ENCODE results near the gene MYPOP.

Gene MYPOP

DNA sequence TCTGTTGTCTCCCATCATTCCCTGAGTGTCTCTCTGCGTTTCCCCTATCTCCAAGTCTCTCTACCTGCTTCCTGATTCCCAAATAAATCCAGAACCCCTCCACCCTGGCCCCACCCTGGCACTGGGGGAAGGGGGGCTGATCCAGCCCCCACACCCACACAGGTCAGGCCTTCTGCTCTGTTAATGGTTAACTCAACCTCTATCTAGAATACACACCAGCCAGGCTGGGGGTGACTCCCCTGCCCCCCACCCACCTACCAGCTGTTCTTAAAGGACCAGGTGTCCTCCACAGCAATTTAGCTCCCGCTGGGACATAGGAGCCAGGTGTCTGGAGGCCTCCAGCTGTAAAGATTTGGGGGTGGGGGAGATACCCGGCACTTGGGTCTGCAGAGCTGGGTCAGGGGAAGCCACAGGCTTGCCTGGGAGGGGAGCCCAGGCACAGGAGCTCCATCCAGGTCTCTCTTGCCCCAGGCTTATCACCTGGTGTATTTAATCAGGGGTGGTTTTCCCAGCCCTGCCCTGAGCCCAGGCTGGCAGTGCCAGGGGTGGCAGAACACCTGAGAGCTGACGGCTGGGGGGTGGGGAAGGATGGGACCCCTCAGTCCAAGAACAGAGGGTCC lies 20.4 kb downstream of the MYPOP start:
- H3K27ac ChIP-seq (ENCODE audit: low read depth, low read length, poor library complexity, severe bottlenecking), result no peak overlapping the region
- H3K9ac ChIP-seq (ENCODE audit: low read length), result no peak overlapping the region
- no peak overlapping the region for H3K4me3 ChIP-seq (ENCODE audit: low read depth, low read length, poor library complexity, severe bottlenecking)

DNA sequence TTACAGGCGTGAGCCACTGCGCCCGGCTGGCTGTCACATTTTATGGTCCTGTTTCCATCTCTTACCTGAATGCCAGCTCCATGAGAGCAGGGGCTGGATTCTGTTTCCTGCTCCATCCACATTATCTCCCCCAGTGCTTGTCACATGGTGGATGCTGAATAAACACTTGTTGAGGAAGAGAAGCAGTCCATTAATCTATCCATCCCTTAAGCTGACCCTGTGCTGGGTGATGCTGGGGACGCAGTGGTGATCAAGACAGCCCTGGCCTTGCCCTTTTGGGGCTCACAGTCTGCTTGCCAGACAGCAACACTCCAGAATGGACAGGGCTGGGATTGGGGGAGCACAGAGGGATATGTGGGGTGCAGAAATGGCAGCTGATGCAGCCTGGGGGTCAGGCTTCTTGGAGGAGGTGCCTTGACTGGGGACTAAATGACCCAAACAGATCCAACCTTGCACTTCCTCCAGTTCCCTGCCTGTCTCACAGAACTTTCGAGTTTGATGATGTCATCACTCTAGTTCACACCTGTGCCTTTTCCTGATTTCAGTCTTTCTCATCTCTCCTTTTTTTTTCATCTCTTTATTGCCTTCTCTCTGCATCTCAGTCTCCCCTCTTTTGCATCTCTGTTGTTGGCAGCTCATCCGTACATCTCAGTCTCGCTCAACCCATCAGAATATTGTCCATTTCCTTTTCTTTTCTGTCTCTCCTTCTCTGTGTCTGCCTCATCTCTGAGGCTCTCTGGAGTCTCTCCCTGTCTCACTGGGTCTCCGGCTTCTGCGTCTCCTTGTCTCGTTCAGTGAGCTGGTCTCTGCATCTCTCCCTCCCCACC lies 21.1 kb downstream of the MYPOP start:
- Histone ChIP-seq H3K4me3 (ENCODE audit: low read depth, low read length, poor library complexity, severe bottlenecking) (no peak overlapping the region), H3K36me3 (ENCODE audit: insufficient read depth, low read length) (no peaks in the 10 kb centered on the region), H3F3A (ENCODE audit: insufficient read depth, low read length) (no peaks in the 10 kb centered on the region), H3K27me3 (ENCODE audit: insufficient read depth, low read length) (no peaks in the 10 kb centered on the region), H4K20me1 (ENCODE audit: insufficient read depth, low read length) (no peaks in the 10 kb centered on the region), H3K9me3 (ENCODE audit: low read length) (no peaks in the 10 kb centered on the region), H3K9ac (ENCODE audit: low read length) (no peak overlapping the region), H3K4me1 (ENCODE audit: insufficient read depth, low read length, severe bottlenecking) (peaks cover 34% of the 10 kb centered on the region), H3K4me2 (ENCODE audit: low read length) (no peak overlapping the region), H2AFZ (ENCODE audit: low read length) (no peak overlapping the region), H3K9me2 (ENCODE audit: low read depth, low read length) (no peaks in the 10 kb centered on the region), H3K79me2 (ENCODE audit: insufficient read depth, low read length) (no peaks in the 10 kb centered on the region), H3K27ac (ENCODE audit: low read depth, low read length, poor library complexity, severe bottlenecking) (no peak overlapping the region)
- TF ChIP-seq EZH2 (IDR thresholded peaks at IDR 0.05; ENCODE audit: borderline replicate concordance, low read length), result no peak
- TF ChIP-seq, protein P1, sequence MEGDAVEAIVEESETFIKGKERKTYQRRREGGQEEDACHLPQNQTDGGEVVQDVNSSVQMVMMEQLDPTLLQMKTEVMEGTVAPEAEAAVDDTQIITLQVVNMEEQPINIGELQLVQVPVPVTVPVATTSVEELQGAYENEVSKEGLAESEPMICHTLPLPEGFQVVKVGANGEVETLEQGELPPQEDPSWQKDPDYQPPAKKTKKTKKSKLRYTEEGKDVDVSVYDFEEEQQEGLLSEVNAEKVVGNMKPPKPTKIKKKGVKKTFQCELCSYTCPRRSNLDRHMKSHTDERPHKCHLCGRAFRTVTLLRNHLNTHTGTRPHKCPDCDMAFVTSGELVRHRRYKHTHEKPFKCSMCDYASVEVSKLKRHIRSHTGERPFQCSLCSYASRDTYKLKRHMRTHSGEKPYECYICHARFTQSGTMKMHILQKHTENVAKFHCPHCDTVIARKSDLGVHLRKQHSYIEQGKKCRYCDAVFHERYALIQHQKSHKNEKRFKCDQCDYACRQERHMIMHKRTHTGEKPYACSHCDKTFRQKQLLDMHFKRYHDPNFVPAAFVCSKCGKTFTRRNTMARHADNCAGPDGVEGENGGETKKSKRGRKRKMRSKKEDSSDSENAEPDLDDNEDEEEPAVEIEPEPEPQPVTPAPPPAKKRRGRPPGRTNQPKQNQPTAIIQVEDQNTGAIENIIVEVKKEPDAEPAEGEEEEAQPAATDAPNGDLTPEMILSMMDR (IDR thresholded peaks at IDR 0.05; ENCODE audit: low read length), result no peak

More for the DNA sequence above, 20.4 kb downstream of the MYPOP start:
- no peaks in the 10 kb centered on the region for H3K79me2 ChIP-seq (ENCODE audit: insufficient read depth, low read length)
- no peaks in the 10 kb centered on the region for H3K27me3 ChIP-seq (ENCODE audit: insufficient read depth, low read length)
- H3F3A ChIP-seq (ENCODE audit: insufficient read depth, low read length), result no peaks in the 10 kb centered on the region
- H3K4me2 ChIP-seq (ENCODE audit: low read length), result no peak overlapping the region
- no peak for TF ChIP-seq EZH2 (IDR thresholded peaks at IDR 0.05; ENCODE audit: borderline replicate concordance, low read length)
- TF ChIP-seq, protein P1 (IDR thresholded peaks at IDR 0.05; ENCODE audit: low read length), result no peak
- no peaks in the 10 kb centered on the region for H3K9me3 ChIP-seq (ENCODE audit: low read length)
- no peaks in the 10 kb centered on the region for H3K36me3 ChIP-seq (ENCODE audit: insufficient read depth, low read length)
- no peaks in the 10 kb centered on the region for H4K20me1 ChIP-seq (ENCODE audit: insufficient read depth, low read length)
- H3K9me2 ChIP-seq (ENCODE audit: low read depth, low read length), result no peaks in the 10 kb centered on the region
- H2AFZ ChIP-seq (ENCODE audit: low read length), result no peak overlapping the region
- peaks cover 35% of the 10 kb centered on the region for H3K4me1 ChIP-seq (ENCODE audit: insufficient read depth, low read length, severe bottlenecking)

DNA sequence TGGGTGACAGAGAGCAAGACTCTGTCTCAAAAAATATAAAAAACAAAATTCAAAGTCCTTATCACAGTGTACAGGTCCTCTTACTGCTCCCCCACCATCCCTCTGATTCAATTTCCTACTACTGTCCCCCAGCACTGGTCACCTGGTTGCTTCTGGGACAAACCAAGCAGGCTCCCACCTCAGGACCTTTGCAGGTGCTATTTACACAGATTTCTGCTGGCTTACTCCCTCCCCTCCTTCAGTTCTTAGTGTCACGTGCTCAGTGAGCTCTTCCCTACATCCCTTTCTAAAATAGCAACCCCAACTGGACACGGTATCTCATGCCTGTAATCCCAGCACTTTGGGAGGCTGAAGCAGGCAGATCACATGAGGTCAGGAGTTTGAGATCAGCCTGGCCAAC lies 22.4 kb downstream of the MYPOP start:
- H3K79me2 ChIP-seq (ENCODE audit: insufficient read depth, low read length), result no peaks in the 10 kb centered on the region
- no peak overlapping the region for H3K4me3 ChIP-seq (ENCODE audit: low read depth, low read length, poor library complexity, severe bottlenecking)
- H2AFZ ChIP-seq (ENCODE audit: low read length), result no peak overlapping the region
- no peak overlapping the region for H3K9ac ChIP-seq (ENCODE audit: low read length)
- no peak overlapping the region for H3K4me2 ChIP-seq (ENCODE audit: low read length)
- no peaks in the 10 kb centered on the region for H4K20me1 ChIP-seq (ENCODE audit: insufficient read depth, low read length)
- H3K9me3 ChIP-seq (ENCODE audit: low read length), result no peaks in the 10 kb centered on the region
- peaks cover 29% of the 10 kb centered on the region for H3K4me1 ChIP-seq (ENCODE audit: insufficient read depth, low read length, severe bottlenecking)
- TF ChIP-seq, protein P1 (IDR thresholded peaks at IDR 0.05; ENCODE audit: low read length), result no peak
- TF ChIP-seq EZH2 (IDR thresholded peaks at IDR 0.05; ENCODE audit: borderline replicate concordance, low read length), result no peak
- no peaks in the 10 kb centered on the region for H3K27me3 ChIP-seq (ENCODE audit: insufficient read depth, low read length)
- H3F3A ChIP-seq (ENCODE audit: insufficient read depth, low read length), result no peaks in the 10 kb centered on the region
- no peaks in the 10 kb centered on the region for H3K9me2 ChIP-seq (ENCODE audit: low read depth, low read length)
- H3K36me3 ChIP-seq (ENCODE audit: insufficient read depth, low read length), result no peaks in the 10 kb centered on the region
- H3K27ac ChIP-seq (ENCODE audit: low read depth, low read length, poor library complexity, severe bottlenecking), result no peak overlapping the region

Data from OCI-LY1 (cell line).